ENCODE results near the gene IMP3.

IMP3 gene

GRCh38 chr15:75672646-75673425 is 32.8 kb upstream of the IMP3 start:
- no peak for DNase-seq

GRCh38 chr15:75671730-75672602 is 31.9 kb upstream of the IMP3 start:
- DNase-seq = no peak

GRCh38 chr15:75669879-75670212 is 29.8 kb upstream of the IMP3 start:
- no peak for DNase-seq

GRCh38 chr15:75669191-75669878 is 29.3 kb upstream of the IMP3 start:
- no peak for DNase-seq

- DNase-seq = no peak
Observed at GRCh38 chr15:75666823-75667501, 26.9 kb upstream of the IMP3 start.

- DNase-seq = no peak
Observed at GRCh38 chr15:75663931-75664421, 24.0 kb upstream of the IMP3 start.

GRCh38 chr15:75662823-75663519 is 22.9 kb upstream of the IMP3 start:
- no peak for DNase-seq

- no peak for DNase-seq
Observed at GRCh38 chr15:75661756-75662140, 21.7 kb upstream of the IMP3 start.

- DNase-seq = no peak
Observed at GRCh38 chr15:75661100-75661755, 21.2 kb upstream of the IMP3 start.

- no peak for DNase-seq
Observed at GRCh38 chr15:75659928-75660645, 20.1 kb upstream of the IMP3 start.

GRCh38 chr15:75659141-75659771 is 19.2 kb upstream of the IMP3 start:
- DNase-seq = no peak

- DNase-seq = no peak
Observed at GRCh38 chr15:75656813-75657212, 16.8 kb upstream of the IMP3 start.

- DNase-seq = no peak
Observed at GRCh38 chr15:75656331-75656730, 16.3 kb upstream of the IMP3 start.

- peak; percentile 58 for DNase-seq
Observed at GRCh38 chr15:75655931-75656330, 15.9 kb upstream of the IMP3 start.

GRCh38 chr15:75654201-75654907 is 14.3 kb upstream of the IMP3 start:
- DNase-seq = no peak

GRCh38 chr15:75653347-75653913 is 13.4 kb upstream of the IMP3 start:
- no peak for DNase-seq

GRCh38 chr15:75651810-75652543 is 12.0 kb upstream of the IMP3 start:
- no peak for DNase-seq

GRCh38 chr15:75650908-75651809 is 11.1 kb upstream of the IMP3 start:
- DNase-seq = no peak
